ENCODE measurements around the gene SLC38A9.

Gene SLC38A9

GRCh38 chr5:55715519-55716078, 3.5 kb upstream of the SLC38A9 start:
- TF ChIP-seq GATA2 (IDR thresholded peaks at IDR 0.05; ENCODE audit: low read depth, low read length) = no peak
- TF ChIP-seq GATA3 (IDR thresholded peaks at IDR 0.05; ENCODE audit: low read depth, low read length) = no peak

- TF ChIP-seq GATA2 (IDR thresholded peaks at IDR 0.05; ENCODE audit: low read depth, low read length) = no peak
- no peak for TF ChIP-seq GATA3 (IDR thresholded peaks at IDR 0.05; ENCODE audit: low read depth, low read length)
Measured at GRCh38 chr5:55714749-55715148, 2.6 kb upstream of the SLC38A9 start.

GRCh38 chr5:55714339-55714738, 2.2 kb upstream of the SLC38A9 start:
- TF ChIP-seq GATA3 (IDR thresholded peaks at IDR 0.05; ENCODE audit: low read depth, low read length) (no peak), GATA2 (IDR thresholded peaks at IDR 0.05; ENCODE audit: low read depth, low read length) (no peak)

- TF ChIP-seq GATA3 (IDR thresholded peaks at IDR 0.05; ENCODE audit: low read depth, low read length) (no peak), GATA2 (IDR thresholded peaks at IDR 0.05; ENCODE audit: low read depth, low read length) (no peak)
Measured at GRCh38 chr5:55713871-55714270, 1.7 kb upstream of the SLC38A9 start.

GRCh38 chr5:55711507-55712022, 559 bp downstream of the SLC38A9 start:
- no peak for TF ChIP-seq GATA2 (IDR thresholded peaks at IDR 0.05; ENCODE audit: low read depth, low read length)
- TF ChIP-seq GATA3 (IDR thresholded peaks at IDR 0.05; ENCODE audit: low read depth, low read length) = no peak

- TF ChIP-seq GATA2 (IDR thresholded peaks at IDR 0.05; ENCODE audit: low read depth, low read length) = no peak
- no peak for TF ChIP-seq GATA3 (IDR thresholded peaks at IDR 0.05; ENCODE audit: low read depth, low read length)
Measured at GRCh38 chr5:55708732-55709131, 3.4 kb downstream of the SLC38A9 start.

- no peak for TF ChIP-seq GATA3 (IDR thresholded peaks at IDR 0.05; ENCODE audit: low read depth, low read length)
- no peak for TF ChIP-seq GATA2 (IDR thresholded peaks at IDR 0.05; ENCODE audit: low read depth, low read length)
Measured at GRCh38 chr5:55706230-55706629, 5.9 kb downstream of the SLC38A9 start.

GRCh38 chr5:55702598-55703345, 9.4 kb downstream of the SLC38A9 start:
- TF ChIP-seq GATA2 (IDR thresholded peaks at IDR 0.05; ENCODE audit: low read depth, low read length) (no peak), GATA3 (IDR thresholded peaks at IDR 0.05; ENCODE audit: low read depth, low read length) (no peak)

- TF ChIP-seq GATA2 (IDR thresholded peaks at IDR 0.05; ENCODE audit: low read depth, low read length) (no peak), GATA3 (IDR thresholded peaks at IDR 0.05; ENCODE audit: low read depth, low read length) (no peak)
Measured at GRCh38 chr5:55701462-55702103, 10.5 kb downstream of the SLC38A9 start.

- TF ChIP-seq GATA2 (IDR thresholded peaks at IDR 0.05; ENCODE audit: low read depth, low read length) (no peak), GATA3 (IDR thresholded peaks at IDR 0.05; ENCODE audit: low read depth, low read length) (no peak)
Measured at GRCh38 chr5:55700745-55701144, 11.4 kb downstream of the SLC38A9 start.

- TF ChIP-seq GATA3 (IDR thresholded peaks at IDR 0.05; ENCODE audit: low read depth, low read length) (no peak), GATA2 (IDR thresholded peaks at IDR 0.05; ENCODE audit: low read depth, low read length) (no peak)
Measured at GRCh38 chr5:55699041-55699688, 13.0 kb downstream of the SLC38A9 start.

- TF ChIP-seq GATA2 (IDR thresholded peaks at IDR 0.05; ENCODE audit: low read depth, low read length) = no peak
- no peak for TF ChIP-seq GATA3 (IDR thresholded peaks at IDR 0.05; ENCODE audit: low read depth, low read length)
Measured at GRCh38 chr5:55694152-55694830, 17.8 kb downstream of the SLC38A9 start.

- TF ChIP-seq GATA3 (IDR thresholded peaks at IDR 0.05; ENCODE audit: low read depth, low read length) (no peak), GATA2 (IDR thresholded peaks at IDR 0.05; ENCODE audit: low read depth, low read length) (no peak)
Measured at GRCh38 chr5:55692509-55692908, 19.6 kb downstream of the SLC38A9 start.

GRCh38 chr5:55692106-55692417, 20.1 kb downstream of the SLC38A9 start:
- TF ChIP-seq GATA2 (IDR thresholded peaks at IDR 0.05; ENCODE audit: low read depth, low read length) (no peak), GATA3 (IDR thresholded peaks at IDR 0.05; ENCODE audit: low read depth, low read length) (no peak)
